Bronchial epithelial cell (primary cell): ENCODE measurements around the gene ADARB2. TPM values are rescaled to one million over a fixed set of nuclear protein-coding genes. Genes with fewer than 3 reads are reported as not detected.

Experiments
- DNase-seq: peaks from one replicate; pipeline ENCODE4 v3.0.0-alpha.2; 2010; ENCODE audit warnings: low read depth
- FAIRE-seq: peaks from 2 replicates; lab custom pipeline; 2011; peaks lifted over from hg19 to GRCh38; lab: Jason Lieb, UNC
- H3K27me3 ChIP-seq: 2 replicates; pipeline ENCODE4 v1.5.1; 2011; ENCODE audit warnings: low read length; ENCODE audit not compliant: control insufficient read depth, insufficient read depth
- H3K36me3 ChIP-seq: 2 replicates; pipeline ENCODE4 v1.5.1; 2011; ENCODE audit warnings: low read length; ENCODE audit not compliant: control insufficient read depth, insufficient read depth
- H3K4me3 ChIP-seq: 2 replicates; pipeline ENCODE4 v1.5.1; 2011; ENCODE audit warnings: mild to moderate bottlenecking, low read depth, low read length, control low read depth
- total RNA-seq: library from RNA; depleted of rRNA; stranded (reverse); fragments of >200 nt; gene quantifications from 2 replicates; pipeline ENCODE4 v1.2.1, GENCODE V29; 2014
- TF ChIP-seq, protein P1 (sequence below): IDR thresholded peaks from 2 replicates; pipeline ENCODE4 v1.5.1; 2011; ENCODE audit warnings: mild to moderate bottlenecking, moderate library complexity, low read length, control low read depth, inconsistent platforms; ENCODE audit not compliant: insufficient read depth, severe bottlenecking

ADARB2 gene
- total RNA-seq, 1 donor from 2014 or later: not detected

DNA sequence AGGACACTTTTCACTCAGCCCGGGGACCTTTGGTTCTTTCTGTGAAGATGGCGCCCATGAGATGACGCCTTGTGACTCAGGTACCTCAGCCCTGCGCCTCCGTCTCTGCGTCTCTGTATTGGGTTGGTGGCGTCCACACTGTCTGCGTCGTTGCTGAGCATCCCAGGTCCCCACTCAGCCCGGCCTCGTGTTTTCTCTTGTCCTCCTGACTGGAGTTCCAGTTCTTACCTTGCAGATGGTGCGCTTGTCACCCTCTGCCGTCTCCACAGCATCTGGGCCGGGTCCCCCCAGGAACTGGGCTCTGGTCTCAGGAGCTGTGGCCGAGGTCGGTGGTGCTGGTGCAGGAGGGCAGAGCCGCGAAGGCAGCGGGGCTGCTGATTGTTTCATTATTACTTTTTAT, 530.7 kb downstream of the ADARB2 start:
- TF ChIP-seq, protein P1, sequence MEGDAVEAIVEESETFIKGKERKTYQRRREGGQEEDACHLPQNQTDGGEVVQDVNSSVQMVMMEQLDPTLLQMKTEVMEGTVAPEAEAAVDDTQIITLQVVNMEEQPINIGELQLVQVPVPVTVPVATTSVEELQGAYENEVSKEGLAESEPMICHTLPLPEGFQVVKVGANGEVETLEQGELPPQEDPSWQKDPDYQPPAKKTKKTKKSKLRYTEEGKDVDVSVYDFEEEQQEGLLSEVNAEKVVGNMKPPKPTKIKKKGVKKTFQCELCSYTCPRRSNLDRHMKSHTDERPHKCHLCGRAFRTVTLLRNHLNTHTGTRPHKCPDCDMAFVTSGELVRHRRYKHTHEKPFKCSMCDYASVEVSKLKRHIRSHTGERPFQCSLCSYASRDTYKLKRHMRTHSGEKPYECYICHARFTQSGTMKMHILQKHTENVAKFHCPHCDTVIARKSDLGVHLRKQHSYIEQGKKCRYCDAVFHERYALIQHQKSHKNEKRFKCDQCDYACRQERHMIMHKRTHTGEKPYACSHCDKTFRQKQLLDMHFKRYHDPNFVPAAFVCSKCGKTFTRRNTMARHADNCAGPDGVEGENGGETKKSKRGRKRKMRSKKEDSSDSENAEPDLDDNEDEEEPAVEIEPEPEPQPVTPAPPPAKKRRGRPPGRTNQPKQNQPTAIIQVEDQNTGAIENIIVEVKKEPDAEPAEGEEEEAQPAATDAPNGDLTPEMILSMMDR: no peak
- Histone ChIP-seq H3K27me3 (no peaks in the 10 kb centered on the region), H3K4me3 (no peak overlapping the region), H3K36me3 (no peaks in the 10 kb centered on the region)
- DNase-seq: no peak
- FAIRE-seq: no peak

GRCh38 chr10:1206101-1206500, 531.2 kb downstream of the ADARB2 start:
- Histone ChIP-seq H3K4me3 (no peak overlapping the region), H3K27me3 (no peaks in the 10 kb centered on the region), H3K36me3 (no peaks in the 10 kb centered on the region)
- DNase-seq (no peak), FAIRE-seq (no peak)
- TF ChIP-seq, protein P1: no peak

DNA sequence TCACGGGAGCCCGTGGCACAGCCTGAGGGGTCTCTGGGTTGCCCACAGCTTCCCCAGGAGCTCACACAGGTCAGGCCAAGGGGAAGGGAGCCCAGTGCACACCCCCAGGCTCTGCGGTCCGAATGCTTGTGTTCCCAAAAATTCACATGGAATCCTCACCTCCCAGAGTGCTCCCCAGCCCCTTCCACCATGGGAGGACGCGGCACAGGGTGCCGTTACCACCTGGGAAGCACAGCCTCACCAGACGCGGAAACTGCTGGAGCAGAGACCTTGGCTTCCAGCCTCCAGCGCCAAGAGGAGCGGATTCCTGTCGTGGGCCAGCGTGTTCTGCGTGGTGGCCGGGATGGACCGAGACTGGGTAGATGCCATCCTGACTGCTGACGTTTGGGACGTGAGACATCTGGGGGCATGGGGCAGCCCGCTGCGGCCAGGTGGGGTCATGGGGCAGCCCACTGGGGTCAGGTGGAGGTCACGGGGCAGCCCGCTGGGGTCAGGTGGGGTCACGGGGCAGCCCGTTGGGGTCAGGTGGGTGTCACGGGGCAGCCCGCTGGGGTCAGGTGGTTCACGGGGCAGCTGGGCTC, 531.8 kb downstream of the ADARB2 start:
- no peak for FAIRE-seq
- Histone ChIP-seq H3K36me3 (no peaks in the 10 kb centered on the region), H3K27me3 (no peaks in the 10 kb centered on the region), H3K4me3 (no peak overlapping the region)
- no peak for DNase-seq
- TF ChIP-seq, protein P1: no peak

DNA sequence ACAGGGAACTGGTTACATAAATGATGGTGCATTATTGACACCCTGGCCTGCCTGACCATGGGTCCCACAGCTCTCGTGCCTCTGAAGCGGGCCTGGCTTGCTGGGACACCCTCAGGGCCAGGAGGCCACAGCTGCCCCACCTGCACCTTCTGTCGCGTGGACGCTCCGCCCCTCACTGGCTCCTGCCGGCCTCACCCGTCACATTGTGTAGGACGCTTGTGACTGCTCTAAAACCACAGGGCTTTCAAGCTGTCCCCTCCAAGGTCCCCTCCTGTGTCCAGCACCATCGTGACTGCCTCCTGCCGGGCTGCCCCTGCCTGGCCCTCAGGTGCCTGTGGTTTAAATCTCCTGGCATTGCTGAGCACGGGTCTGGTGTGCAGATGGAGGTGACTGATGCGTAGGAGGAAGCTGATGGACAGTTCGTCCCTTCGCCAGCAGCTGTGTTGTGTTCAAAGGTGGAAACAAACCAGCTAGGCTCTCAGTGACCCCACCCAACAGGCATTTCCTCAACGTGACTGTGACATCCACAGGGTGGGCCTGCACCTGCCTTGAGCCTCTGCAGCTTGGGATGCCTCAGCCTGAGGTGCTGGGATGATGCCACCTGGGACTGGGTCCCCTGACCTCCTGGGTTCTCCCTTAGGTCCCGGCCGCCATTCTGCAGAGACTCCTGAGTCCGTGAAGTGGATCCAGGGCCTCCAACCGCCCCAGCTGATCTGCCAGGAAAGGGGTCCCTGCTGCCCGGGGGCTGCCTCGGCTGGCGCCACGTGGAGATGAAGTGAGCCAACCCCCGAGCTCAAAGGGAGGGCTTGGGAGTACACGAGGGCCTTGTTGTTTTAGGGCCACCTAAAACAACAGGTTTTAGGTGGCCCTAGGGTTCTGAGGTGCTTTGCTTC, 532.6 kb downstream of the ADARB2 start:
- TF ChIP-seq, protein P1: no peak
- Histone ChIP-seq H3K4me3 (no peak overlapping the region), H3K27me3 (no peaks in the 10 kb centered on the region), H3K36me3 (no peaks in the 10 kb centered on the region)
- DNase-seq (no peak), FAIRE-seq (no peak)

DNA sequence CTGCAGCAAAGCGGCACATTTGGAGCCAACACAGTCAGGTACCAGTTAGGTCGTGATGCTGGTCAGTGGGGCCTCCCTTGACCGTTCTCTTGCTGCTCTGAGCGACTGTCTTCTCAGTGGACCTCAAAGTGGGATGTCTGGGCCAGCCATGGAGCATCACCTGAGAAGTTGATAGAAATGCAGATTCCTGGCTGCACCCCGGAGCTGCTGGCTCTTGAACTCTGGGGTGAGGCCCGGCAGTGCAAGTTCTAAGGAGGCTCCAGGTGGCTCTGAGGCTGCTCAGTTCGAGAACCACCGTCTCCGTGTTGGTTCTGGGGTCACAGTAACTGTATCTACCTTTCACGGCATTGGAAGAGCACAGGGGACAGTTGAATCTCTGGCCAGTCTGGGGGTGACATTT, 533.6 kb downstream of the ADARB2 start:
- TF ChIP-seq, protein P1: no peak

GRCh38 chr10:1203216-1203615, 534.1 kb downstream of the ADARB2 start:
- no peaks in the 10 kb centered on the region for H3K27me3 ChIP-seq
- TF ChIP-seq, protein P1: no peak
- FAIRE-seq (no peak), DNase-seq (no peak)
- no peaks in the 10 kb centered on the region for H3K36me3 ChIP-seq
- no peak overlapping the region for H3K4me3 ChIP-seq

More for the DNA sequence above, 533.6 kb downstream of the ADARB2 start:
- Histone ChIP-seq H3K36me3 (no peaks in the 10 kb centered on the region), H3K27me3 (no peaks in the 10 kb centered on the region), H3K4me3 (no peak overlapping the region)
- no peak for DNase-seq
- no peak for FAIRE-seq
